Body of pancreas (tissue), 4 donors: Measurements from ENCODE around the gene SEMA5B. TPM values are rescaled to one million over a fixed set of nuclear protein-coding genes. Genes with fewer than 3 reads are reported as not detected.
A peak's percentile ranks its signal among the peaks of the same experiment; 100 is the strongest.

ENCODE experiments used
- ATAC-seq: fragments of 150-250 bp; one replicate; pipeline ENCODE4 v1.9.1; 2016
- DNase-seq, 4 donors: peaks; one replicate each; pipeline ENCODE4 v3.0.0-alpha.2; 2019
- H3K27ac ChIP-seq, 4 donors: fragments of 200-600 bp; sonication (generic); 1 replicate in 3 of 4; 2 replicates in 1 of 4; pipeline versions ENCODE4 v1.5.1 to v1.6.1; 2016 to 2019; ENCODE audit warnings: mild to moderate bottlenecking in 1 of 4, mixed read lengths in 1 of 4, moderate library complexity in 1 of 4
- H3K27me3 ChIP-seq, 2 donors: fragments of 200-600 bp; sonication (generic); one replicate each; pipeline ENCODE4 v1.6.0; 2016; ENCODE audit warnings: mild to moderate bottlenecking in 1 of 2
- H3K36me3 ChIP-seq, 2 donors: fragments of 200-600 bp; sonication (generic); replicated peaks in 1 of 2; 2 replicates each; pipeline ENCODE4 v1.5.1; 2016; ENCODE audit warnings: low read depth in 2 of 2; ENCODE audit not compliant: insufficient read depth in 1 of 2
- H3K4me1 ChIP-seq: fragments of 200-600 bp; sonication (generic); one replicate; pipeline ENCODE4 v1.6.0; 2016
- H3K4me3 ChIP-seq, 2 donors: fragments of 200-600 bp; sonication (generic); 1 replicate in 1 of 2; 2 replicates in 1 of 2; pipeline ENCODE4 v1.5.1; 2016 to 2019
- H3K9me3 ChIP-seq, 3 donors: fragments of 200-600 bp; sonication (generic); 1 replicate in 2 of 3; 2 replicates in 1 of 3; pipeline ENCODE4 v1.5.1; 2016
- POLR2A ChIP-seq, 3 donors: fragments of 450-650 bp; IDR thresholded peaks; one replicate each; pipeline ENCODE4 v1.6.1; 2016; ENCODE audit warnings: antibody characterized with exemption in 3 of 3, mild to moderate bottlenecking in 2 of 3
- WGBS, 2 donors: methylation state at CpG; one replicate each; pipeline ENCODE4 v1.1.5; 2017; 5-methylcytosine and 5-hydroxymethylcytosine counted together
- intact Hi-C: fragments of 100-400 bp; cut with DNase I; formaldehyde crosslinking; loops from one replicate; pipeline ENCODE4 v1.15.1; 2023
- total RNA-seq, 2 donors: library from RNA; depleted of rRNA; stranded (reverse); fragments of >200 nt; gene quantifications; one replicate each; pipeline ENCODE4 v1.1.0, GENCODE V29; 2016
- TF ChIP-seq, protein P1 (sequence below), 7 experiments: fragments of 450-650 bp in 4 of 7; fragments of 200-600 bp in 3 of 7; sonication (generic) in 3 of 7; IDR thresholded peaks; one replicate each; pipeline ENCODE4 v1.5.1; 2016 to 2019; ENCODE audit warnings: antibody characterized with exemption in 7 of 7

The SEMA5B gene
- total RNA-seq, 2 donors from 2014 or later: 1.0 to 15.2 TPM

DNA sequence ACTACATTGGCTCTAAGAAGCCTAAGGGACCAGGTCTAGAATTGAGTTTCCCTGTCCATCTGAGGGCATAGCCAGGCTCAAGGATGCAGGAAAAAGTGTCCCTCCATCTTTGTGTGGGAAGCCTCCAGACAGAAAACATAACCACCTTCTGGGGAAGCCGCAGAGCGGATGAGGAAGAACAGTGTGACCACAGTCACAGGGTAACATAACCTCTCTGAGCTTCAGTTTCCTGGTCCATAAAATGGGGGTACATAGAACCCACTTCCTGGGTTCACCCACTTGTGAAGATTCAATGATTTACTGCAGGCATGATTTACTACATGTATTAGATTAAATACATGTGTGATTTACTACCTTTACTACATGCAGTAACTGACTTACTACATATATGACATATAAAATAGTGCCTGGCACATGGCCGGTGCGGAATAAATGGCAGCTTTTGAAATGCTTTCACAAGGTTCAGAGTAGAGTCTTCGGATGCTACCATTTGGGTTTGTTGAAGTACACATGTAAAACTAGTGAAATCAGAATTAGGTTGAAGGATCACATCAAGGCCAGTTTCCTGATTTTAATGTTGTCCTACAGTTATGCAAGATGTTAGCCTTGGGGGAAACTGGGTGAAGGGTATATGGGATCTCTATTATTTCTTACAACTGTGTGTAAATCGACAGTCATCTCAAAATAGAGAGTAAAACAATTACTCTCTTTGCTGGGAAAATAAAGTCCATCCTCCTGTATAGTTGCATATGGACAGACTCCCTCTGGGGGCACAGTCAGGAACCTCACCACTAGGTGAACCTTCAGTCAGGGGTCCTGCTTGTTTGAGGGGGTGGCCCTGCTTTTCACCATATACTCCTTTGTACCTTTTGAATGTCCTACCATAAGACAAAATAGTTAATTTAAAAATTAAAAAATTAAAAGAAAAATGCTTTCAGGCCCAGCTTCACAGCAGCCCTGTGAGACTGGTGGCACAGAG is 86.0 kb downstream of the SEMA5B start:
- H3K9me3 ChIP-seq: no peaks in the 10 kb centered on the region
- H3K27me3 ChIP-seq: no peaks in the 10 kb centered on the region
- ATAC-seq (no peak), DNase-seq (no peak)
- H3K4me1 ChIP-seq: peaks cover 5% of the 10 kb centered on the region
- TF ChIP-seq, protein P1, sequence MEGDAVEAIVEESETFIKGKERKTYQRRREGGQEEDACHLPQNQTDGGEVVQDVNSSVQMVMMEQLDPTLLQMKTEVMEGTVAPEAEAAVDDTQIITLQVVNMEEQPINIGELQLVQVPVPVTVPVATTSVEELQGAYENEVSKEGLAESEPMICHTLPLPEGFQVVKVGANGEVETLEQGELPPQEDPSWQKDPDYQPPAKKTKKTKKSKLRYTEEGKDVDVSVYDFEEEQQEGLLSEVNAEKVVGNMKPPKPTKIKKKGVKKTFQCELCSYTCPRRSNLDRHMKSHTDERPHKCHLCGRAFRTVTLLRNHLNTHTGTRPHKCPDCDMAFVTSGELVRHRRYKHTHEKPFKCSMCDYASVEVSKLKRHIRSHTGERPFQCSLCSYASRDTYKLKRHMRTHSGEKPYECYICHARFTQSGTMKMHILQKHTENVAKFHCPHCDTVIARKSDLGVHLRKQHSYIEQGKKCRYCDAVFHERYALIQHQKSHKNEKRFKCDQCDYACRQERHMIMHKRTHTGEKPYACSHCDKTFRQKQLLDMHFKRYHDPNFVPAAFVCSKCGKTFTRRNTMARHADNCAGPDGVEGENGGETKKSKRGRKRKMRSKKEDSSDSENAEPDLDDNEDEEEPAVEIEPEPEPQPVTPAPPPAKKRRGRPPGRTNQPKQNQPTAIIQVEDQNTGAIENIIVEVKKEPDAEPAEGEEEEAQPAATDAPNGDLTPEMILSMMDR (IDR thresholded peaks at IDR 0.05): no peak
- TF ChIP-seq POLR2A (IDR thresholded peaks at IDR 0.05): no peak
- intact Hi-C loops: loop anchor here (10.0 kb wide), 1 partner anchor 313 kb away; no protein-coding TSS in a partner anchor
- H3K4me3 ChIP-seq: no peak overlapping the region
- no peak overlapping the region for H3K27ac ChIP-seq
- WGBS, 2 donors: 83 to 88% methylated on average over 6 of the region's 6 CpGs
- H3K36me3 ChIP-seq: no peaks in the 10 kb centered on the region

DNA sequence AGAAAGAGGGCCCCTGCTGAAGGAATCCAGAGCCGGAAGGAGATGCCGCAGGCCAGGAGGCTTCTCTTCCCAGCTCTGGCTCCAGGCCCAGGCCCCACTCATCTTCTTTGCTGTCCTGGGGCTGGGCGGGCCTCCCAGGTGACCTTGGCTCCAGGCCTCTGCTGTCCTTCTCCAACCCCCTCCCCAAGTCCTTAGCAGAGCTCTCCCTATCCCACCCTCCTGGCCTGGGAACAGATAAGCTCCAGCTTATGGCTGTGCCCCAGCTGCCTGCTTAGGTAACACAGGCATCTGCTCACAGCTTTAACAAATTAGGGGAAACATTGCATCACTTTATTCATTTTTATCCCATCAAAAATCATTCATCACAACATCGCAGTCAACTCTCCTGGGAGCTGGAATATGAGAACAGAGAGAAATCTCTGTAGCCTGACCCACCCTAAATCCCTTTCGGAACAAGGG is 86.9 kb downstream of the SEMA5B start:
- no peaks in the 10 kb centered on the region for H3K36me3 ChIP-seq
- TF ChIP-seq POLR2A (IDR thresholded peaks at IDR 0.05): no peak
- TF ChIP-seq, protein P1 (IDR thresholded peaks at IDR 0.05): no peak
- WGBS, 2 donors: 56 to 79% methylated on average over 5 of the region's 5 CpGs
- intact Hi-C loops: loop anchor here (10.0 kb wide), 1 partner anchor 314 kb away; no protein-coding TSS in a partner anchor
- no peaks in the 10 kb centered on the region for H3K9me3 ChIP-seq
- H3K27ac ChIP-seq: no peak overlapping the region
- peaks cover 8% of the 10 kb centered on the region for H3K4me1 ChIP-seq
- no peaks in the 10 kb centered on the region for H3K27me3 ChIP-seq
- H3K4me3 ChIP-seq: no peak overlapping the region
- DNase-seq (no peak), ATAC-seq (no peak)

DNA sequence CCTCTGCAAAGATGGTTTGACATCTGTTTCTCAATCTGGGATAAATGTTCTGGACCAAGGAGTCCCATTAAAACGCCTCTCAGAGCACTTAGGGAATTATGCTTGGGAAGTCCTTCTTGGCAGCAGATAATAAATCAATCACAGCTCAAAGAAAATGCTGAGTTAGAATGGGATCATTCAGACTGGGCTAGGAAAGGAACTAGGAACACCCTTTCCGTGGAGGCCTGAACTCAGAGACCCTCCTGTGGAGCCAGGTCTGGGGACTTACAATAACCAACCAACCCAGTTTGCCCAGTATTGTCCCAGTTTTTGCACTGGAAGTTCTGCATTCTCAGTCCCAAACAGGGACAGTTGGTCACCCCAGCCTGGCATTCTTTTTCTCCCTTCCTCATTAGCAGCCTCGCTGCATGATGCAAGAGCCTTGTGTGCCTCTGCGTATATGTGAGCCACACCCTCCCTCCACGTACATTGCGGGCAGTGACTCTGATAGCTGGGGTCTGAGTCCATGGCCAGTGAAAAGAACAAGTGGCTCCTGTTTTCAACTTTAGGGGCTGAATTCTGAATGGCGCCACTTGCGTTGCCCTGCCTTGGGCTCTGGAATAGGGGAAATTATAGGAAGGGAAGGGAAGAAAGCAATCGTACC is 88.7 kb downstream of the SEMA5B start:
- TF ChIP-seq POLR2A (IDR thresholded peaks at IDR 0.05): no peak
- TF ChIP-seq, protein P1 (IDR thresholded peaks at IDR 0.05): no peak
- Histone ChIP-seq H3K27me3 (no peaks in the 10 kb centered on the region), H3K9me3 (no peaks in the 10 kb centered on the region), H3K27ac (no peak overlapping the region), H3K36me3 (no peaks in the 10 kb centered on the region), H3K4me1 (peaks cover 8% of the 10 kb centered on the region), H3K4me3 (no peak overlapping the region)
- WGBS, 2 donors: 78 to 83% methylated on average over 8 to 9 of the region's 9 CpGs
- DNase-seq: peak in 1 of 4 donors; percentile 60
- ATAC-seq: no peak
- intact Hi-C loops: no loop called here

DNA sequence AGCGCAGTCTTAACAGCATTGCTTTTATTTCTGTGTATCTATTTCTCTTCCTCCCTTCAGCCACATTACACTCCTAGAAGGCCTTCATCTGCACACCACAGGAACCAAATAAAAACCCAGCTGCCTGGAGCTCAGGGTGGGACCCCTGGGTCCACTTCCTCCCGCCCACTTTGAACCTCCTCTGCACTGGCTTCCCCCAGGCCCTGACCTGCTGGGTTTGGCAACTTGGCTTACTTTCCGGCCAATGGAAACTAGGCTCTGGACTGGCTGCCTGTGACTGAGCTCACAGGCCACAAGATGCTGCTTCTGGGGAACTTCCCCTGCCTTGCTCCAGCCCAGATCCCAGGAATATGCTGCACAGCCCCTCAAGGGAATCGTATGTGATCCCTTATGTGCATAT is 89.8 kb downstream of the SEMA5B start:
- Histone ChIP-seq H3K27me3 (no peaks in the 10 kb centered on the region), H3K4me3 (no peak overlapping the region), H3K9me3 (no peaks in the 10 kb centered on the region), H3K4me1 (peaks cover 4% of the 10 kb centered on the region), H3K27ac (no peak overlapping the region), H3K36me3 (no peaks in the 10 kb centered on the region)
- TF ChIP-seq, protein P1 (IDR thresholded peaks at IDR 0.05): no peak
- TF ChIP-seq POLR2A (IDR thresholded peaks at IDR 0.05): no peak
- intact Hi-C loops: no loop called here
- ATAC-seq (no peak), DNase-seq (no peak)
- 89 to 92% methylated on average over 4 of the region's 4 CpGs for WGBS, 2 donors
